ENCODE results near the gene PIP5K1B. TPM values are rescaled to one million over a fixed set of nuclear protein-coding genes. Genes with fewer than 3 reads are reported as not detected.

Gene PIP5K1B
- total RNA-seq, 2 experiments from 2014 or later = 0.13 to 0.16 TPM

DNA sequence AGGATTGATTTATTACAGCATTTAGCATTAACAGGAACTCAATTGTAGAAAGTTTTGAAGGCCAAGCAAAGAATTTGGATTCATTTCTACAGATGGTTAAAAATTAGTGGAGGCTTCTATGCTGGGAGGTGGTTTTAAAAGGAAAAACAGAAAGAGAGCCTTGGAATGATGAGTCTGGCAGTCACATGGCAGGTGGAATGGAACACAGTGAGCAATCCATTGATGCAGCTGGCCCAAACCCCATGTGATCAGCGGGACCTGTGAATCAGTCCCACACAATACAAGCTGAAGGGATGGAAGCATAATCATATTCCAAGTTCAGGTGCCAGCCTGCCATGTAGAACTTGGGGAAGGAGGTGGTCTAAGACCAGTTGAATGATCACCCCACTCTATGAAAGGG lies 147.9 kb downstream of the PIP5K1B start:
- Mint-ChIP-seq H3K4me3 (no peak overlapping the region), H3K4me1 (ENCODE audit: low read depth) (no peaks in the 10 kb centered on the region), H3K27me3 (ENCODE audit: low read depth) (peaks cover 9% of the 10 kb centered on the region), H3K36me3 (ENCODE audit: low read depth) (no peaks in the 10 kb centered on the region), H3K27ac (no peak overlapping the region), H3K9me3 (ENCODE audit: insufficient read depth) (no peaks in the 10 kb centered on the region)
- ATAC-seq = no peak
- POLR2A ChIA-PET = no interaction called here
- no peak for DNase-seq
- CTCF ChIA-PET = no interaction called here

DNA sequence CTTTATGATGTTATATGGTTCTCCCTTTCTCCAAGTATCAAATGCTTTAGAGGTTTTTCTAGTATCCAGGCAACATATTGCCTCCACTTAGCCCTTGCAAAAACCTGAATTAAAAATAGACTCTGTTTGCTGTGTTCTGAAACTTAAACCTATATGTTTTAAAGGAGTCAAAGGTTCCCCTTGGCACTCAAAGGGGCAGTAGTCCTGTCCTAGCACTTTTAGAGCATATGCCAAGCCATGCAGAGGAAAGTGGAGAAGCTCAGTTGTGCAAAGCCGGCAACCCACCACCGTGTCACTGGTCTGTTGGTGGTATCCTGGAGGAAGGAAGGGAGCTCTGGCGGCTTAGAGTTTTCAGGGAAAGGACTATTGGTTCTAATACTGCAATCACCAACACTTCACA lies 154.3 kb downstream of the PIP5K1B start:
- ChIA-PET CTCF (interaction anchor here (1.4 kb wide), 1 partner anchor 140 kb away, joined by 4 read pairs; no protein-coding TSS in a partner anchor), POLR2A (no interaction called here)
- Mint-ChIP-seq H3K9me3 (ENCODE audit: insufficient read depth) (no peaks in the 10 kb centered on the region), H3K36me3 (ENCODE audit: low read depth) (no peaks in the 10 kb centered on the region), H3K4me1 (ENCODE audit: low read depth) (no peaks in the 10 kb centered on the region), H3K27me3 (ENCODE audit: low read depth) (peaks cover 13% of the 10 kb centered on the region), H3K4me3 (no peak overlapping the region), H3K27ac (no peak overlapping the region)
- DNase-seq (no peak), ATAC-seq (no peak)

DNA sequence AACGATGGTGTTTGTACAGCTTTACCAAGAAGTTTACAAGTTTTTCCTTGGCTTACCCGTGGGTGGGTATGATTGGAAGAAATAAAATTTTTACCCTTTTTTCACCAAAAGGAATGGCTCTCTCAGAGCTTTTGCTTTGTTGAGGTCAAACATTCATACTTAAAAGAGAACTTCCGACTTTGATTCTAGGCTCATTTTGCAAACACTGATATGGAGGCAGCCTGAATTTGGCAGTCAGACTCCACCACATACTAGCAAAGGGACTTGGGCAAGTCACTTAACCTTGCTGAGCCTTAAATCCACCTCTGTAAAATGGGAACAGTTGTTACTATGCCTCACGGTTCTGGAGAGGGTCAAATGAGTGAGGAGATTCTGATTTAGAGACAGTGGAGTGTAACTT lies 155.4 kb downstream of the PIP5K1B start:
- ATAC-seq (no peak), DNase-seq (no peak)
- POLR2A ChIA-PET = no interaction called here
- no peak overlapping the region for H3K27ac Mint-ChIP-seq
- H3K9me3 Mint-ChIP-seq (ENCODE audit: insufficient read depth) = no peaks in the 10 kb centered on the region
- H3K36me3 Mint-ChIP-seq (ENCODE audit: low read depth) = no peaks in the 10 kb centered on the region
- H3K27me3 Mint-ChIP-seq (ENCODE audit: low read depth) = peaks cover 10% of the 10 kb centered on the region
- CTCF ChIA-PET = no interaction called here
- H3K4me1 Mint-ChIP-seq (ENCODE audit: low read depth) = no peaks in the 10 kb centered on the region
- H3K4me3 Mint-ChIP-seq = no peak overlapping the region

DNA sequence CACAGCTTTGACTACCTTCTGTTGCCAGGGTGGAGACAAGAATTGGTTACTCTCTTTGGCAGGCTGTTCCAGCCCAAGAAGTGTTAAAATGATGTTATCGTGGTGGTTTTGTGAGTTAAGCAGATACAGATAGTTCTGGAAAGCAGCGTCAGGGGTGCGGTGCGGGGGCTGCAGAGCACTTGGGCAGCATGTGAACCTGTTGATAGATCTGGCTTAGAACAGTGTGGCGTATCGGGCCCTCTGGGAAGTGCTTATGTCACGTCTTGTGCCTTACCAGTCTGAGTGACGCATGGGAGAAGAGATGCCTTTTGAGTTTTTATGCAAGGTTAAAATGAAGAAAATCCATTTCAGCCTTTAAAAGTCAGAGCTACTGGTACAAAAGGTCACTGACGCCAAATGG lies 156.4 kb downstream of the PIP5K1B start:
- Mint-ChIP-seq H3K27me3 (ENCODE audit: low read depth) (peaks cover 4% of the 10 kb centered on the region), H3K4me3 (no peak overlapping the region), H3K36me3 (ENCODE audit: low read depth) (no peaks in the 10 kb centered on the region), H3K4me1 (ENCODE audit: low read depth) (no peaks in the 10 kb centered on the region), H3K27ac (no peak overlapping the region), H3K9me3 (ENCODE audit: insufficient read depth) (no peaks in the 10 kb centered on the region)
- DNase-seq (no peak), ATAC-seq (no peak)
- ChIA-PET POLR2A (no interaction called here), CTCF (no interaction called here)

DNA sequence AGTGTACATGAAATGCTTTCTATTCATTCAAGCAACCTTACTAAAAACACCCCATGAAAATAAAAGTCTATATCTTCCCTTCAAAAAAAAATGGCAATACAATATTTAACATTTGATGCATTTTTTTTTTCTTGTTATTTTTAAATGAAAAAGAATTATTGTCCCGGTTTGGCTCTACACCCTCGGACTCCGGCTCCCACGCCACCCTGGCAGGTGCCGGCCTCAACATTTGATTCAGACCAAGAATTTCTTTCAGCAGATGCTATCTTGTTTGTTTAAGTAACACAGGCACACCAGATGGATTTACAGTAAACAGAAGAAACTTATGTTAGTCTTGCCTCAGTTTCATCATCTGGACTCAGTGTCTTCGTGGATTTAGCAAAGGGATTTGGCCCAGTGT lies 162.0 kb downstream of the PIP5K1B start:
- no peak for ATAC-seq
- H3K4me3 Mint-ChIP-seq = no peak overlapping the region
- H3K36me3 Mint-ChIP-seq (ENCODE audit: low read depth) = no peaks in the 10 kb centered on the region
- ChIA-PET CTCF (no interaction called here), POLR2A (no interaction called here)
- peaks cover 3% of the 10 kb centered on the region for H3K27me3 Mint-ChIP-seq (ENCODE audit: low read depth)
- H3K9me3 Mint-ChIP-seq (ENCODE audit: insufficient read depth) = no peaks in the 10 kb centered on the region
- no peak for DNase-seq
- H3K4me1 Mint-ChIP-seq (ENCODE audit: low read depth) = no peaks in the 10 kb centered on the region
- H3K27ac Mint-ChIP-seq = no peak overlapping the region

DNA sequence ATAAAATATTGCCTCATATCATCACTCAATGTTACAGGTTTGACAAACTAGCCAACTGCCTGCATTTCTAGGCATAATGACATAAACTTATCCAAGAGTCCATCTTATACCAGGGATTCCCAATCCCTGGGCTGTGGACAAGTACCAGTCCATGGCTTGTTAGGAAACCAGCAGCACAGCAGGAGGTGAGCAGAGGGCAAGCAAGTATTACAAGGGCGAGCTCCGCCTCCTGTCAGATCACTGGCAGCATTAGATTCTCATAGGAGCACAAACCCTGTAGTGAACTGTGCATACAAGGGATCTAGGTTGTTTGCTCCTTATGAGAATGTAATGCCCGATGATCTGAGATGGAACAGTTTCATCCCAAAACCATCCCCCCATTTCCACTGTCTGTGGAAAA lies 164.0 kb downstream of the PIP5K1B start:
- Mint-ChIP-seq H3K4me1 (ENCODE audit: low read depth) (no peaks in the 10 kb centered on the region), H3K4me3 (no peak overlapping the region), H3K27ac (no peak overlapping the region), H3K27me3 (ENCODE audit: low read depth) (peaks cover 6% of the 10 kb centered on the region), H3K9me3 (ENCODE audit: insufficient read depth) (no peaks in the 10 kb centered on the region), H3K36me3 (ENCODE audit: low read depth) (no peaks in the 10 kb centered on the region)
- DNase-seq (no peak), ATAC-seq (no peak)
- CTCF ChIA-PET = no interaction called here
- POLR2A ChIA-PET = no interaction called here

DNA sequence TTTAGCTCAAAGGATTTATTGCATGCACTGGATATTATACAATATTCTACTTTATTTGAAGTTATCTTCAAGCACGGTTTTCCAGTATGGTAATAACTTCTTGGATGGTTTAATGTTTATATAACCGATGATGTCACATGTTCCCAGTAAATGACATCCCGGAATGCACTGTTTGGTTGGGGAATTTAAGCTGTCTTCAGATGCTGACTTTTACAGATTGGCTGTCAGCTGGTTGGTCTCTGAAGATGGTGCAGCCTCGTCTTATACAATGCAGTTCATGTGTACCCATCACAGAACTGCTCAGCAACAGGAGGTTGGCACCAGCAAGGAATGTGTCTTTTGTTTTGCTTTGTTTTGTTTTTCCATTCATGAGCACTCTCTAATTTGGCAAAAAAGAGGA lies 165.0 kb downstream of the PIP5K1B start:
- H3K27me3 Mint-ChIP-seq (ENCODE audit: low read depth) = peaks cover 6% of the 10 kb centered on the region
- H3K27ac Mint-ChIP-seq = no peak overlapping the region
- no peak for DNase-seq
- H3K36me3 Mint-ChIP-seq (ENCODE audit: low read depth) = no peaks in the 10 kb centered on the region
- no peaks in the 10 kb centered on the region for H3K4me1 Mint-ChIP-seq (ENCODE audit: low read depth)
- H3K9me3 Mint-ChIP-seq (ENCODE audit: insufficient read depth) = no peaks in the 10 kb centered on the region
- ChIA-PET CTCF (no interaction called here), POLR2A (no interaction called here)
- ATAC-seq = no peak
- no peak overlapping the region for H3K4me3 Mint-ChIP-seq

DNA sequence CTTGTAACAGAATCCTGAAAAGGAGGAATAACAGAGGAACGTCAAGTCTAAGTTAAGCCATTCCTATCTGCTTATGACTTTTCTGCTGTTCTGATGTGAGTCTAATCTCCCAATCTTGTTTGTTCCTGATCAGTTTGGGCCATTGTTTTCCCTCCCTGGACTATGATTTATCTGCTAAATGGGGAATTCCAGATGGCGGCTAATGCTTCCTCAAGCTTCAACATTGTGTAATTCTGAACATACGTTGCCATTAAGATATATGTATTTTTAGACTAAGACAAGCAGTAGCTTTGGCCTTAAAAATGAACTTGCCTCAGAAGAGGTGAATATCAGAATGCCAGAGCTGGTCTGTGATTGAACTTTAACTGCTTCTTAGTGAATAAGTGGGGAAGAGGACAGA lies 166.2 kb downstream of the PIP5K1B start:
- Mint-ChIP-seq H3K9me3 (ENCODE audit: insufficient read depth) (no peaks in the 10 kb centered on the region), H3K27me3 (ENCODE audit: low read depth) (peaks cover 6% of the 10 kb centered on the region), H3K36me3 (ENCODE audit: low read depth) (no peaks in the 10 kb centered on the region), H3K4me3 (no peak overlapping the region), H3K4me1 (ENCODE audit: low read depth) (no peaks in the 10 kb centered on the region), H3K27ac (no peak overlapping the region)
- DNase-seq = no peak
- ChIA-PET CTCF (interaction anchor here (1.8 kb wide), 1 partner anchor 128 kb away, joined by 8 read pairs; no protein-coding TSS in a partner anchor), POLR2A (no interaction called here)
- ATAC-seq = no peak

DNA sequence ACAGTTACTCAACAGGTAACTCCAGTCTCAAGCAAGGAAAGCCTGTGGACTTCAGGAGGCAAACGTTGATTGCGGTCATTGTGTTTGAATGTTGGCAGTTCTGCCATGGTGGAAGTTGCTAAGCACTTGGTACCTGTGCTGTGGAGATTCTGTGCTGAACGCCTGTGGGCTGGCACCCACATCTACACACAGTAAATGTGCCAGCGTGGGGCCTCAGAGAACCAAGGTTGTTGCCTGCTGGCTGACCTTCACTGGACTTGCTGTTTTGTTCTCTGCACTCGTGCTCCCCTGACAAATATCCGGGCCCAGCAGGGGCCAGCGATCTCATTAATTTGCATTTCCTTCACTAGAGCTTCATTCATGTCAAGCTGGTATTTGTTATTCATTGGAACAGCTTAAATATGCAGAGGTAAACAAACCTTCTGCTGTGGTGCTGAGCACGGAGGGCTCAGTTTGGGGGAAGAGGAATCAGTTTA lies 167.0 kb downstream of the PIP5K1B start:
- DNase-seq = no peak
- H3K27ac Mint-ChIP-seq = no peak overlapping the region
- ATAC-seq = no peak
- ChIA-PET CTCF (interaction anchor here (1.8 kb wide), 1 partner anchor 128 kb away, joined by 8 read pairs; no protein-coding TSS in a partner anchor), POLR2A (no interaction called here)
- peaks cover 3% of the 10 kb centered on the region for H3K27me3 Mint-ChIP-seq (ENCODE audit: low read depth)
- no peaks in the 10 kb centered on the region for H3K36me3 Mint-ChIP-seq (ENCODE audit: low read depth)
- no peak overlapping the region for H3K4me3 Mint-ChIP-seq
- H3K9me3 Mint-ChIP-seq (ENCODE audit: insufficient read depth) = no peaks in the 10 kb centered on the region
- H3K4me1 Mint-ChIP-seq (ENCODE audit: low read depth) = no peaks in the 10 kb centered on the region

DNA sequence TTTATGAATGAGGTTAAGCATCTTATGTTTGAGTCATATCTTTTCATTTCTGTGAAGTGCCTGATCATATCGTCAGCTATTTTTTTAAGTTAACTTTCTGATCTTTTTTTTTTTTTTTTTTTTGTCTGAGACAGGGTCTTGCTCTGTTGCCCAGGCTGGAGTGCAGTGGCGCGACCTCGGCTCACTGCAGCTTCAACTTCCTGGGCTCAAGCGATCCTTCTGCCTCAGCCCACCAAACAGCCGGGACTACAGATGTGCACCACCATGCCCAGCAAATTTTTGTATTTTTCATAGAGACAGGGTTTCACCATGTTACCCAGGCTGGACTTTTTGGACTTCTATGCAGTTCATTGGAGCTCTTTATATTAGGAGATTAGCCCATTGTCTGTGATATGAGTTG lies 168.1 kb downstream of the PIP5K1B start:
- Mint-ChIP-seq H3K4me3 (no peak overlapping the region), H3K27ac (no peak overlapping the region), H3K9me3 (ENCODE audit: insufficient read depth) (no peaks in the 10 kb centered on the region), H3K4me1 (ENCODE audit: low read depth) (no peaks in the 10 kb centered on the region), H3K27me3 (ENCODE audit: low read depth) (peaks cover 4% of the 10 kb centered on the region), H3K36me3 (ENCODE audit: low read depth) (no peaks in the 10 kb centered on the region)
- DNase-seq (no peak), ATAC-seq (no peak)
- ChIA-PET CTCF (interaction anchor here (1.5 kb wide), 1 partner anchor 44 kb away, joined by 3 read pairs; no protein-coding TSS in a partner anchor), POLR2A (no interaction called here)

DNA sequence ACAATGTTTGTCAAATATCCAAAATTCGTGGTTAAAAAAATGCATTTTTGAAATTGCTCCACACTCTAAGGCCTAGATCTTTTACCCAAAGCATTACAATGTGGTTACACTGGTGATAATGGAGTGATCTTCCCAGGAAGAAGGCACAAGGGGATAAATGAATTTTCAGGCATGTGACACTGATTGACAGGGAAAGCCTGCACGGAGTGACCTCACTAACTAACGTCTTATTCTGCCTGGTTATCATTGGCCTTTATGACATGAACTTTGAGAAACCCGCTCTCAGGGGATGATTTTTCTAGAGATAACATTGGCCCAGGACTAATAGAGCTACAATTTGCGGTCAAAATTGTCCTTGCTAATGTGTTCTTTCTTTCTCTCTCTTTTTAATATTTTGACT lies 171.2 kb downstream of the PIP5K1B start:
- no peak overlapping the region for H3K4me3 Mint-ChIP-seq
- peaks cover 11% of the 10 kb centered on the region for H3K27me3 Mint-ChIP-seq (ENCODE audit: low read depth)
- DNase-seq (no peak), ATAC-seq (no peak)
- ChIA-PET CTCF (no interaction called here), POLR2A (no interaction called here)
- H3K36me3 Mint-ChIP-seq (ENCODE audit: low read depth) = no peaks in the 10 kb centered on the region
- H3K9me3 Mint-ChIP-seq (ENCODE audit: insufficient read depth) = no peaks in the 10 kb centered on the region
- H3K27ac Mint-ChIP-seq = no peak overlapping the region
- H3K4me1 Mint-ChIP-seq (ENCODE audit: low read depth) = no peaks in the 10 kb centered on the region

DNA sequence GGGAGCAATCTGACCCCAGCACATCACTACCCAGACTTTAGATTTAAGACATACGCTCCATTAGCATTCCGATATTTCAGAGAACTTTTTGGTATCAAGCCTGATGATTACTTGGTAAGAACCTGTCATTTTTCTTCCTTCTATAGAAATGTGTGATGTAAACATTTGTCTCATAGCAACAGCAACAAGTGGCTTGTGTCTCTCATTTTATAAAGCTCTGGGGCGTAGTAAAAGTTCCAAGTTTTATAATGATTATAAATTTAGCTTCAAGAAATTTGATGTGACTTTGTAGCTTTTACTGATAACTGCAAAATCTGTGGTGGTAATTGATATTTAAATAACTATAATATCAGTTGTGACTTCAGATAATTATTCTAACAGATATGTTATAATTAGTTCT lies 171.6 kb downstream of the PIP5K1B start:
- Mint-ChIP-seq H3K9me3 (ENCODE audit: insufficient read depth) (no peaks in the 10 kb centered on the region), H3K4me1 (ENCODE audit: low read depth) (no peaks in the 10 kb centered on the region), H3K36me3 (ENCODE audit: low read depth) (no peaks in the 10 kb centered on the region), H3K27me3 (ENCODE audit: low read depth) (peaks cover 11% of the 10 kb centered on the region), H3K27ac (no peak overlapping the region), H3K4me3 (no peak overlapping the region)
- ATAC-seq (no peak), DNase-seq (no peak)
- ChIA-PET POLR2A (interaction anchor here (0.6 kb wide), 1 partner anchor 21 kb away, joined by 3 read pairs; no protein-coding TSS in a partner anchor), CTCF (no interaction called here)

DNA sequence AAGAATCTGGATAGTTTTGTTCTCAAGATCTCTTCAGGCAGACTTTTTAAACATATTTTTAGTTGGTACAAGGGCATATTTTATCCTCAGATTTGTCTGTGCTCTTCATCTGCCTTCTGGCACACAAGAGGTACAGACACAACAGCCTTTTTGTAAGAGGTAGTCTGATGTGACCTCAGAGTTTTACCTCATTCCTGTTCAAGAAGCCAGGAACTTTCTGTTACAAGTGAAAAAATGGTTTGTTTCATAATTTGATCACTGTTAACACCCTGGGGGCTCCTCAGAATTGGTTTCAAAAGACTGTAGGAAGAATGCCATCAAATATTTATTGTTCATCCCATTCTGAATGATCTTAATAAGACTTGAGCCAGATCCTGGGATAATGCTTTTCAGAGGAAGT lies 172.2 kb downstream of the PIP5K1B start:
- ChIA-PET CTCF (no interaction called here), POLR2A (interaction anchor here (0.6 kb wide), 1 partner anchor 21 kb away, joined by 3 read pairs; no protein-coding TSS in a partner anchor)
- no peak for ATAC-seq
- Mint-ChIP-seq H3K27me3 (ENCODE audit: low read depth) (peaks cover 11% of the 10 kb centered on the region), H3K36me3 (ENCODE audit: low read depth) (no peaks in the 10 kb centered on the region), H3K4me3 (no peak overlapping the region), H3K4me1 (ENCODE audit: low read depth) (no peaks in the 10 kb centered on the region), H3K27ac (no peak overlapping the region), H3K9me3 (ENCODE audit: insufficient read depth) (no peaks in the 10 kb centered on the region)
- DNase-seq = no peak

Data from activated CD8-positive, alpha-beta T cell treated with anti-CD3 and anti-CD28 coated beads, Interleukin-2, amount 10 ng/mL, durations not matched to agents 7 days and 5 days (primary cell).